Endothelial cell of umbilical vein (primary cell): ENCODE data around the gene ATP8A2. TPM values are rescaled to one million over a fixed set of nuclear protein-coding genes. Genes with fewer than 3 reads are reported as not detected.

Source experiments
- BruUV-seq: library from RNA; stranded (reverse); fragments of 400-500 nt; replicated peaks from 2 replicates; lab custom pipeline; 2021; lab: Mats Ljungman, UMichigan
- CTCF ChIA-PET: fragments of 300-600, 350-600 bp; sonication (Branson Sonifier 250); formaldehyde crosslinking; loops from one replicate; lab custom pipeline; 2021; ENCODE audit warnings: antibody characterized with exemption, inconsistent platforms; lab: Charles Lee
- POLR2A ChIA-PET: fragments of 300-600, 350-600 bp; sonication (Branson Sonifier 250); formaldehyde crosslinking; loops from one replicate; lab custom pipeline; 2021; ENCODE audit warnings: antibody characterized with exemption, inconsistent platforms; lab: Charles Lee
- DNase-seq: peaks from one replicate; pipeline ENCODE4 v3.0.0-alpha.2; 2011; ENCODE audit warnings: low read depth, low spot score
- FAIRE-seq: peaks from 2 replicates; lab custom pipeline; 2011; peaks lifted over from hg19 to GRCh38; lab: Jason Lieb, UNC
- H2AFZ ChIP-seq: 2 replicates; pipeline ENCODE4 v1.6.0; 2012; ENCODE audit warnings: low read depth, low read length, control low read depth, inconsistent platforms
- H3K27ac ChIP-seq: 2 replicates; pipeline ENCODE4 v1.5.1; 2011; ENCODE audit warnings: low read depth, mild to moderate bottlenecking, control low read depth, low read length, moderate library complexity; ENCODE audit not compliant: insufficient read depth
- H3K27me3 ChIP-seq, 2 experiments: 2 replicates each; pipeline versions ENCODE4 v1.6.0 to v1.6.1; 2011; ENCODE audit warnings: low read length in 2 of 2, mixed read lengths in 1 of 2; ENCODE audit not compliant: control insufficient read depth in 2 of 2, insufficient read depth in 2 of 2
- H3K36me3 ChIP-seq, 2 experiments: 2 replicates in 1 of 2; 3 replicates in 1 of 2; pipeline ENCODE4 v1.5.1; 2011; ENCODE audit warnings: low read length in 2 of 2, mild to moderate bottlenecking in 1 of 2, moderate library complexity in 1 of 2; ENCODE audit not compliant: control insufficient read depth in 2 of 2, insufficient read depth in 2 of 2; ENCODE audit errors: extremely low read depth in 1 of 2
- H3K4me1 ChIP-seq: 3 replicates; pipeline ENCODE4 v1.5.1; 2011; ENCODE audit warnings: mild to moderate bottlenecking, low read length; ENCODE audit not compliant: control insufficient read depth, insufficient read depth; ENCODE audit errors: extremely low read depth
- H3K4me2 ChIP-seq: 2 replicates; pipeline ENCODE4 v1.6.1; 2011; ENCODE audit warnings: low read length, control low read depth, mixed read lengths; ENCODE audit not compliant: insufficient read depth
- H3K4me3 ChIP-seq, 3 experiments: fragments of 200-600 bp in 1 of 3; sonication (generic), shearing (Covaris generic) in 1 of 3; replicated peaks in 1 of 3; 2 replicates each; pipeline ENCODE4 v1.5.1; 2011 to 2016; ENCODE audit warnings: control low read depth in 3 of 3, low read length in 3 of 3, mild to moderate bottlenecking in 2 of 3, inconsistent platforms in 1 of 3, low read depth in 1 of 3, moderate library complexity in 1 of 3; ENCODE audit not compliant: insufficient read depth in 1 of 3
- H3K79me2 ChIP-seq: 2 replicates; pipeline ENCODE4 v1.6.0; 2012; ENCODE audit warnings: low read length, inconsistent platforms; ENCODE audit not compliant: control insufficient read depth, insufficient read depth
- H3K9ac ChIP-seq: replicated peaks from 2 replicates; pipeline ENCODE3; 2011; ENCODE audit warnings: low read length, control low read depth; ENCODE audit not compliant: insufficient read depth; ENCODE audit errors: extremely low read depth
- H3K9me1 ChIP-seq: replicated peaks from 3 replicates; pipeline ENCODE4 v1.6.0; 2011; ENCODE audit warnings: mild to moderate bottlenecking, low read length; ENCODE audit not compliant: control insufficient read depth, insufficient read depth; ENCODE audit errors: extremely low read depth
- H3K9me3 ChIP-seq: replicated peaks from 2 replicates; pipeline ENCODE4 v1.5.1; 2012; ENCODE audit warnings: low read length, inconsistent platforms; ENCODE audit not compliant: control insufficient read depth, insufficient read depth
- H4K20me1 ChIP-seq: replicated peaks from 2 replicates; pipeline ENCODE3; 2011; ENCODE audit warnings: mild to moderate bottlenecking, low read length; ENCODE audit not compliant: control insufficient read depth, insufficient read depth; ENCODE audit errors: extremely low read depth
- EZH2 ChIP-seq: IDR thresholded peaks from 2 replicates; pipeline ENCODE4 v1.6.1; 2012; ENCODE audit warnings: borderline replicate concordance, low read depth, mild to moderate bottlenecking, moderate library complexity, low read length, inconsistent platforms; ENCODE audit not compliant: severe bottlenecking
- FOS ChIP-seq: IDR thresholded peaks from 2 replicates; pipeline ENCODE4 v1.6.1; 2011; ENCODE audit warnings: mild to moderate bottlenecking, low read length, moderate library complexity, borderline replicate concordance; ENCODE audit not compliant: insufficient read depth
- GATA2 ChIP-seq: IDR thresholded peaks from 2 replicates; pipeline ENCODE4 v1.7.0; 2011; ENCODE audit warnings: low read depth, mild to moderate bottlenecking, moderate library complexity, mixed read lengths, low read length; ENCODE audit not compliant: insufficient read length, insufficient read depth
- JUN ChIP-seq: IDR thresholded peaks from 2 replicates; pipeline ENCODE4 v1.6.1; 2011; ENCODE audit warnings: borderline replicate concordance, low read depth; ENCODE audit not compliant: insufficient read length, insufficient read depth
- MYC ChIP-seq: IDR thresholded peaks from one replicate; pipeline ENCODE4 v1.6.1; 2011; ENCODE audit warnings: mild to moderate bottlenecking, low read depth, low read length
- POLR2A ChIP-seq: IDR thresholded peaks from 2 replicates; pipeline ENCODE4 v1.6.1; 2012; ENCODE audit warnings: low read depth, mild to moderate bottlenecking, control low read depth, low read length
- POLR2AphosphoS5 ChIP-seq: IDR thresholded peaks from 2 replicates; pipeline ENCODE4 v1.6.1; 2012; ENCODE audit warnings: low read depth, mild to moderate bottlenecking, control low read depth, low read length, moderate library complexity; ENCODE audit not compliant: insufficient read depth
- dilution Hi-C: fragments of 300-500 bp; cut with MboI; formaldehyde crosslinking; loops from one replicate; pipeline ENCODE4 v1.15.0; 2019; ENCODE audit warnings: low sequenced_read_pairs; ENCODE audit not compliant: extremely low pct_ligation_motif_present
- intact Hi-C: fragments of 100-400 bp; cut with micrococcal nuclease; formaldehyde crosslinking; loops from one replicate; pipeline ENCODE4 v1.10.0; 2022
- polyA plus RNA-seq, 4 experiments: library from polyadenylated mRNA; depleted of rRNA in 3 of 4; stranded (reverse) in 3 of 4; unstranded in 1 of 4; fragments of >200 nt; gene quantifications; 2 replicates each; pipeline versions ENCODE4 v1.2.1 to v1.2.3, GENCODE V29; 2011 to 2012; ENCODE audit warnings: missing spikeins in 1 of 4
- total RNA-seq: library from RNA; stranded (reverse); gene quantifications from 2 replicates; pipeline ENCODE4 v1.2.3, GENCODE V29; 2021
- TF ChIP-seq, protein P1 (sequence below): IDR thresholded peaks from 2 replicates; pipeline ENCODE4 v1.6.1; 2011; ENCODE audit not compliant: insufficient read depth, insufficient read length
- TF ChIP-seq, protein P2 (sequence below), 2 donors: IDR thresholded peaks; 1 replicate in 1 of 2; 2 replicates in 1 of 2; pipeline ENCODE4 v1.5.1; 2011; ENCODE audit warnings: low read length in 2 of 2, mild to moderate bottlenecking in 2 of 2, moderate library complexity in 2 of 2, control low read depth in 1 of 2, inconsistent platforms in 1 of 2, low read depth in 1 of 2; ENCODE audit not compliant: insufficient read depth in 1 of 2; ENCODE audit errors: extremely low read depth in 1 of 2

The ATP8A2 gene
- total and polyA plus RNA-seq, 2 donors (not counting 3 experiments of a cell fraction or from before 2014, with no cell fraction given): 0.11 to 0.49 TPM

DNA sequence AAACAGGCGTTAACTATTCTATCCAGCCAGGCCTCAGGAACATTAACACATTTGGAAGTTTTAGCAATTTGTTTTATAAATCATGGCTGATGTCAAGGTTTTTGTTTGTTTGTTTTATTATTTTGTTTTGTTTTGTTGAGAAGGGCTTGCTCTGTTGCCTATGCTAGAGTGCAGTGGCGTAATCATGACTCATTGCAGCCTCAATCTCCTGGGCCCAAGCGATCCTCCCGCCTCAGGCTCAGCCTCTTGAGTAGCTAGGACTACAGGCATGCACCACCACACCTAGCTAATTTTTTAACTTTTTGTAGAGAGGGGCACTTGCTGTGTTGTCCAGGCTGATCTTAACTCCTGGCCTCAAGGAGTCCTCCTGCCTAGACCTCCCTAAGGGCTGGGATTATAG, 42.1 kb upstream of the ATP8A2 start:
- DNase-seq (no peak), FAIRE-seq (no peak)
- no peaks in the 10 kb centered on the region for H3K9me3 ChIP-seq
- no peaks in the 10 kb centered on the region for H3K9me1 ChIP-seq
- H4K20me1 ChIP-seq: peaks cover 3% of the 10 kb centered on the region
- ChIA-PET CTCF (interaction anchor here (0.6 kb wide), 1 partner anchor 12 kb away, joined by 3 read pairs; no protein-coding TSS in a partner anchor), POLR2A (no interaction called here)
- peaks cover 16% of the 10 kb centered on the region for H3K79me2 ChIP-seq
- no peak overlapping the region for H3K4me2 ChIP-seq
- no peaks in the 10 kb centered on the region for H3K27me3 ChIP-seq
- no peak for TF ChIP-seq GATA2
- TF ChIP-seq, protein P1, sequence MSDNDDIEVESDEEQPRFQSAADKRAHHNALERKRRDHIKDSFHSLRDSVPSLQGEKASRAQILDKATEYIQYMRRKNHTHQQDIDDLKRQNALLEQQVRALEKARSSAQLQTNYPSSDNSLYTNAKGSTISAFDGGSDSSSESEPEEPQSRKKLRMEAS: no peak
- TF ChIP-seq MYC: no peak
- TF ChIP-seq FOS: no peak
- TF ChIP-seq EZH2: no peak
- no peak for TF ChIP-seq POLR2A
- no peak for TF ChIP-seq POLR2AphosphoS5
- TF ChIP-seq, protein P2, sequence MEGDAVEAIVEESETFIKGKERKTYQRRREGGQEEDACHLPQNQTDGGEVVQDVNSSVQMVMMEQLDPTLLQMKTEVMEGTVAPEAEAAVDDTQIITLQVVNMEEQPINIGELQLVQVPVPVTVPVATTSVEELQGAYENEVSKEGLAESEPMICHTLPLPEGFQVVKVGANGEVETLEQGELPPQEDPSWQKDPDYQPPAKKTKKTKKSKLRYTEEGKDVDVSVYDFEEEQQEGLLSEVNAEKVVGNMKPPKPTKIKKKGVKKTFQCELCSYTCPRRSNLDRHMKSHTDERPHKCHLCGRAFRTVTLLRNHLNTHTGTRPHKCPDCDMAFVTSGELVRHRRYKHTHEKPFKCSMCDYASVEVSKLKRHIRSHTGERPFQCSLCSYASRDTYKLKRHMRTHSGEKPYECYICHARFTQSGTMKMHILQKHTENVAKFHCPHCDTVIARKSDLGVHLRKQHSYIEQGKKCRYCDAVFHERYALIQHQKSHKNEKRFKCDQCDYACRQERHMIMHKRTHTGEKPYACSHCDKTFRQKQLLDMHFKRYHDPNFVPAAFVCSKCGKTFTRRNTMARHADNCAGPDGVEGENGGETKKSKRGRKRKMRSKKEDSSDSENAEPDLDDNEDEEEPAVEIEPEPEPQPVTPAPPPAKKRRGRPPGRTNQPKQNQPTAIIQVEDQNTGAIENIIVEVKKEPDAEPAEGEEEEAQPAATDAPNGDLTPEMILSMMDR (IDR thresholded peaks at IDR 0.05; ENCODE audit: extremely low read depth in 1 of 2, insufficient read depth in 1 of 2, low read depth in 1 of 2, low read length in 2 of 2): no peak
- TF ChIP-seq JUN: no peak
- intact Hi-C loops: no loop called here
- peaks cover 11 to 41% of the 10 kb centered on the region in 2 experiments for H3K36me3 ChIP-seq
- no peak overlapping the region for H3K9ac ChIP-seq
- BruUV-seq: no TSS peak
- H3K27ac ChIP-seq: no peak overlapping the region
- H2AFZ ChIP-seq: no peak overlapping the region
- no peak overlapping the region for H3K4me3 ChIP-seq
- dilution Hi-C loops: no loop called here
- no peaks in the 10 kb centered on the region for H3K4me1 ChIP-seq
